OCI-LY7 (cell line): Measurements from ENCODE around the gene MRPL19. TPM values are rescaled to one million over a fixed set of nuclear protein-coding genes. Genes with fewer than 3 reads are reported as not detected.

Experiments
- BruUV-seq: library from RNA; stranded (reverse); fragments of 400-500 nt; replicated peaks from 2 replicates; lab custom pipeline; 2021; lab: Mats Ljungman, UMichigan
- CTCF ChIA-PET: fragments of 300-600 bp; sonication (Branson Sonifier 250); formaldehyde crosslinking; loops from one replicate; lab custom pipeline; 2022; ENCODE audit warnings: antibody characterized with exemption; ENCODE audit not compliant: unreplicated experiment; lab: Charles Lee
- POLR2A ChIA-PET: fragments of 300-600 bp; sonication (Branson Sonifier 250); formaldehyde crosslinking; loops from one replicate; lab custom pipeline; 2022; ENCODE audit warnings: antibody characterized with exemption; lab: Charles Lee
- DNase-seq: peaks from one replicate; pipeline ENCODE4 v3.0.0-alpha.2; 2015; ENCODE audit warnings: low spot score
- H2AFZ ChIP-seq: fragments of 200-600 bp; sonication (generic), shearing (Covaris generic); 2 replicates; pipeline ENCODE4 v1.6.1; 2014; ENCODE audit warnings: mild to moderate bottlenecking, antibody characterized with exemption, low read length, moderate library complexity
- H3K27ac ChIP-seq: fragments of 200-600 bp; sonication (generic); 2 replicates; pipeline ENCODE4 v1.5.1; 2014; ENCODE audit warnings: mixed run types, low read depth, mild to moderate bottlenecking, moderate library complexity, low read length, inconsistent platforms; ENCODE audit not compliant: poor library complexity, severe bottlenecking
- H3K36me3 ChIP-seq: fragments of 200-600 bp; sonication (generic); 2 replicates; pipeline ENCODE4 v1.6.1; 2014; ENCODE audit warnings: mild to moderate bottlenecking, antibody characterized with exemption, low read length, moderate library complexity, mixed read lengths; ENCODE audit not compliant: insufficient read depth
- H3K4me1 ChIP-seq: fragments of 200-600 bp; sonication (generic); 2 replicates; pipeline ENCODE4 v1.5.1; 2014; ENCODE audit warnings: mild to moderate bottlenecking, low read length; ENCODE audit not compliant: insufficient read depth, poor library complexity, severe bottlenecking
- H3K4me2 ChIP-seq: fragments of 200-600 bp; sonication (generic); 2 replicates; pipeline ENCODE4 v1.6.1; 2014; ENCODE audit warnings: mild to moderate bottlenecking, low read length
- H3K4me3 ChIP-seq: fragments of 200-600 bp; sonication (generic); 2 replicates; pipeline ENCODE4 v1.5.1; 2014; ENCODE audit warnings: mild to moderate bottlenecking, low read depth, low read length; ENCODE audit not compliant: poor library complexity, severe bottlenecking
- H3K79me2 ChIP-seq: fragments of 200-600 bp; sonication (generic); 2 replicates; pipeline ENCODE4 v1.6.1; 2016; ENCODE audit warnings: low read depth, mild to moderate bottlenecking, low read length, moderate library complexity, mixed read lengths; ENCODE audit not compliant: insufficient read depth
- H3K9me2 ChIP-seq: fragments of 200-600 bp; sonication (generic); 2 replicates; pipeline ENCODE4 v1.6.1; 2016; ENCODE audit warnings: mild to moderate bottlenecking, low read length, mixed read lengths; ENCODE audit not compliant: insufficient read depth
- H3K9me3 ChIP-seq: fragments of 200-600 bp; sonication (generic); 2 replicates; pipeline ENCODE4 v1.6.1; 2014; ENCODE audit warnings: mild to moderate bottlenecking, mixed run types, low read length, mixed read lengths
- H4K20me1 ChIP-seq: fragments of 200-600 bp; sonication (generic); 2 replicates; pipeline ENCODE4 v1.6.1; 2014; ENCODE audit warnings: mild to moderate bottlenecking, antibody characterized with exemption, low read length, moderate library complexity, mixed read lengths; ENCODE audit not compliant: insufficient read depth
- EZH2phosphoT487 ChIP-seq: fragments of 200-600 bp; sonication (generic); IDR thresholded peaks from 2 replicates; pipeline ENCODE4 v1.6.1; 2018; ENCODE audit warnings: low read depth, borderline replicate concordance, mild to moderate bottlenecking, mixed run types, antibody characterized with exemption, low read length, moderate library complexity, mixed read lengths
- intact Hi-C: fragments of 100-400 bp; cut with micrococcal nuclease; formaldehyde crosslinking; loops from one replicate; pipeline ENCODE4 v1.10.0; 2022; ENCODE audit not compliant: unreplicated experiment
- total RNA-seq, 2 experiments: library from RNA; depleted of rRNA in 1 of 2; stranded (reverse); fragments of >200 nt in 1 of 2; shearing (Covaris generic) in 1 of 2; gene quantifications; 2 replicates each; pipeline ENCODE4 v1.2.3, GENCODE V29; 2014 to 2022
- TF ChIP-seq, protein P1 (sequence below): fragments of 200-600 bp; sonication (generic); conservative IDR thresholded peaks from 2 replicates; pipeline ENCODE4 v1.5.1; 2014; ENCODE audit warnings: mild to moderate bottlenecking, antibody characterized with exemption, low read length, moderate library complexity, mixed read lengths

Gene MRPL19
- total RNA-seq, 2 experiments from 2014 or later = 42.6 to 52.7 TPM

DNA sequence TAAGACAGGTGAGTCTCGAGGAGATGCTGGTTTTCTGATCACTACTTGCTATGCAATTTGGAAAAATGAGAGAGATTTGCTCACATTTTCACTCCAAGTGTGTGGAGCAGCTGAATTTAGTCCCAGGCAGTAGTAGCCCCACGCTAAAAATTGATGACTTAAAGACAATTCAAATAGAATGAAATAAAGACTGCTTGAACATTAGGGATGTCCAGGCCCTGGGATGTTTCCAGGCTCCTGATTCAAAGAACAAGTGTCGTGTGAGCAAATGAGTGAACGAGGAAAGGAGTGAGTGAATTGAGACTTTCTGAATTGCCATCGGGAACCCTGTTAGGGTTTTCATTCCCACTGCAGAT, 37.3 kb upstream of the MRPL19 start:
- Histone ChIP-seq H3K4me2 (no peak overlapping the region), H3K36me3 (no peaks in the 10 kb centered on the region), H3K79me2 (no peaks in the 10 kb centered on the region), H3K9me3 (no peaks in the 10 kb centered on the region), H3K4me3 (no peak overlapping the region), H3K4me1 (no peaks in the 10 kb centered on the region), H2AFZ (no peak overlapping the region), H4K20me1 (no peaks in the 10 kb centered on the region), H3K9me2 (no peaks in the 10 kb centered on the region), H3K27ac (no peak overlapping the region)
- DNase-seq = no peak
- POLR2A ChIA-PET = no interaction called here
- CTCF ChIA-PET = no interaction called here
- no TSS peak for BruUV-seq
- TF ChIP-seq, protein P1, sequence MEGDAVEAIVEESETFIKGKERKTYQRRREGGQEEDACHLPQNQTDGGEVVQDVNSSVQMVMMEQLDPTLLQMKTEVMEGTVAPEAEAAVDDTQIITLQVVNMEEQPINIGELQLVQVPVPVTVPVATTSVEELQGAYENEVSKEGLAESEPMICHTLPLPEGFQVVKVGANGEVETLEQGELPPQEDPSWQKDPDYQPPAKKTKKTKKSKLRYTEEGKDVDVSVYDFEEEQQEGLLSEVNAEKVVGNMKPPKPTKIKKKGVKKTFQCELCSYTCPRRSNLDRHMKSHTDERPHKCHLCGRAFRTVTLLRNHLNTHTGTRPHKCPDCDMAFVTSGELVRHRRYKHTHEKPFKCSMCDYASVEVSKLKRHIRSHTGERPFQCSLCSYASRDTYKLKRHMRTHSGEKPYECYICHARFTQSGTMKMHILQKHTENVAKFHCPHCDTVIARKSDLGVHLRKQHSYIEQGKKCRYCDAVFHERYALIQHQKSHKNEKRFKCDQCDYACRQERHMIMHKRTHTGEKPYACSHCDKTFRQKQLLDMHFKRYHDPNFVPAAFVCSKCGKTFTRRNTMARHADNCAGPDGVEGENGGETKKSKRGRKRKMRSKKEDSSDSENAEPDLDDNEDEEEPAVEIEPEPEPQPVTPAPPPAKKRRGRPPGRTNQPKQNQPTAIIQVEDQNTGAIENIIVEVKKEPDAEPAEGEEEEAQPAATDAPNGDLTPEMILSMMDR = peak; percentile 49; the same call in 1 of the 2 replicates
- no peak for TF ChIP-seq EZH2phosphoT487
- intact Hi-C loops = loop anchor here (5.0 to 10.0 kb wide), 2 partner anchors 145 to 547 kb away; no protein-coding TSS in a partner anchor

DNA sequence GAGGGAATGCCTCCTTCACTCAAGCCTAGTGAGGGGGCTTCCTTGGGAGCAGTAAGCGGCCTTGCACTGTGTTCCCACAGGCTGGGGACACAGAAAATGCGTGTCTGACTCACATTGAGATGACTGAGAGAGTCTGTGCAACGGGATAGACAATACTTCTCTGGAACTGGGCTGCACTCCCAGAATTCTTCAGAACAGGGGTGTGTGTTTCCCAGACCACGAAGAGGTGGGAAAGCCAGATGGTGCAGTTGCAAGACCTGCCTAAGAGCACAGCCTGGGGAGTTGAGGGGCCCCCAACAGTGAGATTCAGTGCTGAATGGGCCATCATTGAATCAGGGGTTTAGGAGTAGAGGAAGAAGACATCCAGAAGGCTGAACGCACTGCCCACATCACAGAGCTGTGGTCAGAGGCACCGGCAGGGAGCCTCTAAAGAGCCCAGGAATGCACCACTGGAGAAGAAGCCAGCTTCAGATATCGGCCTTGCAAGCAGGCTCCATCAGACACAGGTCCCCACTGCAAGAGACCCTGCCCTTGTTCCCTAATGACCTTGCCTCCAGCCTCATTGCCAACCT, 36.6 kb upstream of the MRPL19 start:
- Histone ChIP-seq H3K4me2 (no peak overlapping the region), H3K79me2 (no peaks in the 10 kb centered on the region), H3K27ac (no peak overlapping the region), H2AFZ (no peak overlapping the region), H3K4me1 (no peaks in the 10 kb centered on the region), H3K9me3 (no peaks in the 10 kb centered on the region), H3K36me3 (no peaks in the 10 kb centered on the region), H3K9me2 (no peaks in the 10 kb centered on the region), H3K4me3 (no peak overlapping the region), H4K20me1 (no peaks in the 10 kb centered on the region)
- no peak for DNase-seq
- ChIA-PET POLR2A (interaction anchor here (0.6 kb wide), 1 partner anchor 78 kb away, joined by 3 read pairs; no protein-coding TSS in a partner anchor), CTCF (no interaction called here)
- TF ChIP-seq, protein P1 = no peak
- TF ChIP-seq EZH2phosphoT487 = no peak
- BruUV-seq = no TSS peak
- intact Hi-C loops = loop anchor here (5.0 to 10.0 kb wide), 2 partner anchors 145 to 548 kb away; no protein-coding TSS in a partner anchor

DNA sequence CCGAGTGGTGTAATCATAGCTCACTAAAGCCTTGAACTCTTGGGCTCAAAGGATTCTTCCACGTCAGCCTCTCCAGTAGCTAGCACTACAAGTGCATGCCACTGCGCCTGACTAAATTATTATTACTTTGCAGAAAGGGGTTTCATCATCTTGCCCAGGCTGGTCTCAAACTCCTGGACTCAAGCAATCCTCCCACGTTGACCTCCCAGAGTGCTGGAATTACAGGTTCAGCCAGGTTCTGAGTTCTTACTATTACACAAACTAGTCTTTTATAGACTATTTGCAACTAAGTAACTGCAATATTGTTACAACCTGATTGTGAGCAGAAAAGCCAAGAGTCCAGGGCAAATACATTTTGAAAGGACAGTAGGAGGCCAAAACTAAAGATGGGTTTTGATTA, 35.9 kb upstream of the MRPL19 start:
- Histone ChIP-seq H3K9me2 (no peaks in the 10 kb centered on the region), H3K4me3 (no peak overlapping the region), H3K79me2 (no peaks in the 10 kb centered on the region), H2AFZ (no peak overlapping the region), H3K36me3 (no peaks in the 10 kb centered on the region), H3K9me3 (no peaks in the 10 kb centered on the region), H3K27ac (no peak overlapping the region), H3K4me2 (no peak overlapping the region), H3K4me1 (no peaks in the 10 kb centered on the region), H4K20me1 (no peaks in the 10 kb centered on the region)
- no peak for DNase-seq
- ChIA-PET CTCF (no interaction called here), POLR2A (interaction anchor here (0.6 kb wide), 1 partner anchor 78 kb away, joined by 3 read pairs; no protein-coding TSS in a partner anchor)
- no TSS peak for BruUV-seq
- TF ChIP-seq, protein P1 = no peak
- no peak for TF ChIP-seq EZH2phosphoT487
- intact Hi-C loops = no loop called here
